Endodermal cell (in vitro differentiated cells): ENCODE data around the gene DAAM2. TPM values are rescaled to one million over a fixed set of nuclear protein-coding genes. Genes with fewer than 3 reads are reported as not detected.

Source experiments
- DNase-seq: peaks from one replicate; pipeline ENCODE4 v3.0.0-alpha.2; 2017
- H3K27ac ChIP-seq: 2 replicates; pipeline ENCODE4 v1.5.1; 2013; ENCODE audit warnings: mild to moderate bottlenecking, low read depth, low read length, moderate library complexity
- H3K27me3 ChIP-seq: 2 replicates; pipeline ENCODE4 v1.6.1; 2013; ENCODE audit warnings: mild to moderate bottlenecking, low read length, moderate library complexity; ENCODE audit not compliant: insufficient read depth, control insufficient read depth, poor library complexity, severe bottlenecking
- H3K36me3 ChIP-seq: 2 replicates; pipeline ENCODE4 v1.7.0; 2013; ENCODE audit warnings: mild to moderate bottlenecking, low read length, moderate library complexity; ENCODE audit not compliant: control insufficient read depth, insufficient read depth
- H3K4me1 ChIP-seq: one replicate; pipeline ENCODE4 v1.7.0; 2013; ENCODE audit warnings: low read length; ENCODE audit not compliant: control insufficient read depth, insufficient read depth
- H3K4me3 ChIP-seq: 2 replicates; pipeline ENCODE4 v1.5.1; 2013; ENCODE audit warnings: mild to moderate bottlenecking, low read length, moderate library complexity
- H3K9ac ChIP-seq: 2 replicates; pipeline ENCODE4 v1.6.1; 2013; ENCODE audit warnings: mild to moderate bottlenecking, low read length, moderate library complexity; ENCODE audit not compliant: poor library complexity, severe bottlenecking; ENCODE audit errors: extremely low read depth
- H3K9me3 ChIP-seq: 2 replicates; pipeline ENCODE4 v1.6.1; 2013; ENCODE audit warnings: mild to moderate bottlenecking, low read length, moderate library complexity; ENCODE audit not compliant: control insufficient read depth
- H3K27ac Mint-ChIP-seq: 2 replicates; pipeline ENCODE4 v1.8.0; 2020; ENCODE audit warnings: mixed read lengths
- H3K27me3 Mint-ChIP-seq: 2 replicates; pipeline ENCODE4 v1.8.0; 2021; ENCODE audit warnings: mild to moderate bottlenecking, mixed read lengths; ENCODE audit not compliant: insufficient read depth
- H3K36me3 Mint-ChIP-seq: 2 replicates; pipeline ENCODE4 v1.8.0; 2020; ENCODE audit warnings: low read depth, mixed read lengths
- H3K4me1 Mint-ChIP-seq: 2 replicates; pipeline ENCODE4 v1.8.0; 2020; ENCODE audit warnings: mixed read lengths
- H3K4me3 Mint-ChIP-seq: 2 replicates; pipeline ENCODE4 v1.8.0; 2020; ENCODE audit warnings: mild to moderate bottlenecking, moderate library complexity, mixed read lengths
- H3K9me3 Mint-ChIP-seq: 2 replicates; pipeline ENCODE4 v1.8.0; 2020; ENCODE audit warnings: mild to moderate bottlenecking, mixed read lengths
- CTCF ChIP-seq: fragments of 200-600 bp; sonication (generic); conservative IDR thresholded peaks from 2 replicates; pipeline ENCODE4 v1.5.0; 2021; ENCODE audit warnings: antibody characterized with exemption, mild to moderate bottlenecking
- WGBS, 2 experiments: methylation state at CpG; one replicate each; pipeline versions ENCODE4 v1.1.5 to v1.1.7; 2013; ENCODE audit warnings: missing lambda C conversion rate in 2 of 2, mixed read lengths in 1 of 2; ENCODE audit not compliant: insufficient coverage in 1 of 2, insufficient read length in 1 of 2; 5-methylcytosine and 5-hydroxymethylcytosine counted together
- total RNA-seq, 2 donors: library from RNA; stranded (reverse); fragmentation: NEBNext Ultra II Directional in 1 of 2; extraction: Animal tissue kit (Norgen Biotek cat#: 25700) in 1 of 2; gene quantifications; 2 replicates in 1 of 2; 3 replicates in 1 of 2; pipeline ENCODE4 v1.2.1, GENCODE V29; 2021

The DAAM2 gene
- total RNA-seq, 2 donors from 2014 or later, result 0.33 to 1.2 TPM

- H3K4me3 Mint-ChIP-seq, result no peak overlapping the region
- no peak overlapping the region for H3K27ac Mint-ChIP-seq
- Histone ChIP-seq H3K27me3 (peaks cover 30% of the 10 kb centered on the region), H3K4me3 (no peak overlapping the region), H3K27ac (no peak overlapping the region), H3K9ac (no peak overlapping the region), H3K36me3 (no peaks in the 10 kb centered on the region), H3K9me3 (no peaks in the 10 kb centered on the region), H3K4me1 (no peaks in the 10 kb centered on the region)
- H3K9me3 Mint-ChIP-seq, result no peaks in the 10 kb centered on the region
- peaks cover 28% of the 10 kb centered on the region for H3K27me3 Mint-ChIP-seq
- no peak for DNase-seq
- no peaks in the 10 kb centered on the region for H3K36me3 Mint-ChIP-seq
- no peak for TF ChIP-seq CTCF
- H3K4me1 Mint-ChIP-seq, result peaks cover 4% of the 10 kb centered on the region
- 96 to 100% methylated on average over 2 to 5 of the region's 5 CpGs for WGBS, 2 experiments
These were observed 1.4 kb upstream of the DAAM2 start for GRCh38 chr6:39790772-39791171.

- peak; percentile 61 for DNase-seq
- H3K36me3 ChIP-seq, result no peaks in the 10 kb centered on the region
- Mint-ChIP-seq H3K36me3 (no peaks in the 10 kb centered on the region), H3K9me3 (no peaks in the 10 kb centered on the region), H3K27me3 (peaks cover 29% of the 10 kb centered on the region), H3K27ac (no peak overlapping the region), H3K4me3 (no peak overlapping the region), H3K4me1 (peaks cover 4% of the 10 kb centered on the region)
- H3K4me3 ChIP-seq, result no peak overlapping the region
- peaks cover 30% of the 10 kb centered on the region for H3K27me3 ChIP-seq
- no peaks in the 10 kb centered on the region for H3K9me3 ChIP-seq
- no peaks in the 10 kb centered on the region for H3K4me1 ChIP-seq
- WGBS, 2 experiments, result 21% methylated on average over 1 of the region's 1 CpG; no CpG with 5 or more reads in 1 of the 2 experiments
- peak; percentile 52 for TF ChIP-seq CTCF
- no peak overlapping the region for H3K9ac ChIP-seq
- no peak overlapping the region for H3K27ac ChIP-seq
These were observed 865 bp upstream of the DAAM2 start for GRCh38 chr6:39791311-39791710.

GRCh38 chr6:39792540-39793450 is 619 bp downstream of the DAAM2 start:
- no peaks in the 10 kb centered on the region for H3K9me3 Mint-ChIP-seq
- peak; percentile 55 for DNase-seq
- peaks cover 4% of the 10 kb centered on the region for H3K4me1 Mint-ChIP-seq
- H3K27ac ChIP-seq, result no peak overlapping the region
- peak overlapping the region; percentile 60 for H3K4me3 Mint-ChIP-seq
- WGBS, 2 experiments, result 59 to 76% methylated on average over 10 to 29 of the region's 29 CpGs
- peak overlapping the region; percentile 63 for H3K4me3 ChIP-seq
- peaks cover 29% of the 10 kb centered on the region for H3K27me3 Mint-ChIP-seq
- TF ChIP-seq CTCF, result no peak
- no peak overlapping the region for H3K9ac ChIP-seq
- no peaks in the 10 kb centered on the region for H3K36me3 ChIP-seq
- no peaks in the 10 kb centered on the region for H3K36me3 Mint-ChIP-seq
- no peaks in the 10 kb centered on the region for H3K4me1 ChIP-seq
- no peaks in the 10 kb centered on the region for H3K9me3 ChIP-seq
- peaks cover 30% of the 10 kb centered on the region for H3K27me3 ChIP-seq
- H3K27ac Mint-ChIP-seq, result no peak overlapping the region
